Neural crest cell (in vitro differentiated cells): ENCODE data around the gene NUP50. TPM values are rescaled to one million over a fixed set of nuclear protein-coding genes. Genes with fewer than 3 reads are reported as not detected.

ENCODE experiments used
- DNase-seq: peaks from one replicate; pipeline ENCODE4 v3.0.0; 2021; ENCODE audit warnings: low read depth, mixed read lengths, low spot score
- H3K27ac Mint-ChIP-seq: one replicate; pipeline ENCODE4 v1.8.0; 2021; ENCODE audit warnings: mild to moderate bottlenecking, mixed read lengths; ENCODE audit not compliant: unreplicated experiment
- H3K27me3 Mint-ChIP-seq: 2 replicates; pipeline ENCODE4 v1.8.0; 2021; ENCODE audit warnings: low read depth, mild to moderate bottlenecking, mixed read lengths
- H3K36me3 Mint-ChIP-seq: 2 replicates; pipeline ENCODE4 v1.8.0; 2021; ENCODE audit warnings: low read depth, mild to moderate bottlenecking, mixed read lengths
- H3K4me1 Mint-ChIP-seq: 2 replicates; pipeline ENCODE4 v1.8.0; 2021; ENCODE audit warnings: mixed read lengths
- H3K4me3 Mint-ChIP-seq: one replicate; pipeline ENCODE4 v1.8.0; 2021; ENCODE audit warnings: mild to moderate bottlenecking, mixed read lengths
- H3K9me3 Mint-ChIP-seq: 2 replicates; pipeline ENCODE4 v1.8.0; 2021; ENCODE audit warnings: mixed read lengths
- CTCF ChIP-seq: fragments of 200-600 bp; sonication (generic); conservative IDR thresholded peaks from 2 replicates; pipeline ENCODE4 v1.5.0; 2021; ENCODE audit warnings: antibody characterized with exemption, mild to moderate bottlenecking
- total RNA-seq: library from RNA; stranded (reverse); gene quantifications from 2 replicates; pipeline ENCODE4 v1.2.1, GENCODE V29; 2021

Gene NUP50
- total RNA-seq, 1 donor from 2014 or later, result 128 TPM

- Mint-ChIP-seq H3K9me3 (no peaks in the 10 kb centered on the region), H3K27me3 (peaks cover 11% of the 10 kb centered on the region), H3K36me3 (peaks cover 3% of the 10 kb centered on the region), H3K4me3 (no peak overlapping the region), H3K27ac (no peak overlapping the region), H3K4me1 (peaks cover 16% of the 10 kb centered on the region)
- no peak for DNase-seq
- TF ChIP-seq CTCF, result no peak
Observed at GRCh38 chr22:45127866-45128265, 35.9 kb upstream of the NUP50 start.

GRCh38 chr22:45129703-45130524, 33.8 kb upstream of the NUP50 start:
- Mint-ChIP-seq H3K4me3 (no peak overlapping the region), H3K36me3 (peaks cover 16% of the 10 kb centered on the region), H3K27me3 (peaks cover 3% of the 10 kb centered on the region), H3K9me3 (no peaks in the 10 kb centered on the region), H3K4me1 (peaks cover 8% of the 10 kb centered on the region), H3K27ac (no peak overlapping the region)
- no peak for TF ChIP-seq CTCF
- DNase-seq, result no peak

- TF ChIP-seq CTCF, result no peak
- Mint-ChIP-seq H3K4me1 (no peaks in the 10 kb centered on the region), H3K27ac (no peak overlapping the region), H3K4me3 (no peak overlapping the region), H3K27me3 (no peaks in the 10 kb centered on the region), H3K9me3 (no peaks in the 10 kb centered on the region), H3K36me3 (peaks cover 20% of the 10 kb centered on the region)
- no peak for DNase-seq
Observed at GRCh38 chr22:45130891-45131290, 32.8 kb upstream of the NUP50 start.

- TF ChIP-seq CTCF, result no peak
- no peaks in the 10 kb centered on the region for H3K9me3 Mint-ChIP-seq
- no peaks in the 10 kb centered on the region for H3K27me3 Mint-ChIP-seq
- no peaks in the 10 kb centered on the region for H3K4me1 Mint-ChIP-seq
- no peak for DNase-seq
- H3K27ac Mint-ChIP-seq, result no peak overlapping the region
- H3K36me3 Mint-ChIP-seq, result peaks cover 20% of the 10 kb centered on the region
- no peak overlapping the region for H3K4me3 Mint-ChIP-seq
Observed at GRCh38 chr22:45131749-45132148, 32.0 kb upstream of the NUP50 start.

GRCh38 chr22:45134313-45134712, 29.4 kb upstream of the NUP50 start:
- Mint-ChIP-seq H3K4me3 (no peak overlapping the region), H3K27me3 (no peaks in the 10 kb centered on the region), H3K36me3 (peaks cover 20% of the 10 kb centered on the region), H3K27ac (no peak overlapping the region), H3K9me3 (no peaks in the 10 kb centered on the region), H3K4me1 (no peaks in the 10 kb centered on the region)
- TF ChIP-seq CTCF, result no peak
- no peak for DNase-seq
